ENCODE measurements around the gene PPP2R2C.

PPP2R2C gene

DNA sequence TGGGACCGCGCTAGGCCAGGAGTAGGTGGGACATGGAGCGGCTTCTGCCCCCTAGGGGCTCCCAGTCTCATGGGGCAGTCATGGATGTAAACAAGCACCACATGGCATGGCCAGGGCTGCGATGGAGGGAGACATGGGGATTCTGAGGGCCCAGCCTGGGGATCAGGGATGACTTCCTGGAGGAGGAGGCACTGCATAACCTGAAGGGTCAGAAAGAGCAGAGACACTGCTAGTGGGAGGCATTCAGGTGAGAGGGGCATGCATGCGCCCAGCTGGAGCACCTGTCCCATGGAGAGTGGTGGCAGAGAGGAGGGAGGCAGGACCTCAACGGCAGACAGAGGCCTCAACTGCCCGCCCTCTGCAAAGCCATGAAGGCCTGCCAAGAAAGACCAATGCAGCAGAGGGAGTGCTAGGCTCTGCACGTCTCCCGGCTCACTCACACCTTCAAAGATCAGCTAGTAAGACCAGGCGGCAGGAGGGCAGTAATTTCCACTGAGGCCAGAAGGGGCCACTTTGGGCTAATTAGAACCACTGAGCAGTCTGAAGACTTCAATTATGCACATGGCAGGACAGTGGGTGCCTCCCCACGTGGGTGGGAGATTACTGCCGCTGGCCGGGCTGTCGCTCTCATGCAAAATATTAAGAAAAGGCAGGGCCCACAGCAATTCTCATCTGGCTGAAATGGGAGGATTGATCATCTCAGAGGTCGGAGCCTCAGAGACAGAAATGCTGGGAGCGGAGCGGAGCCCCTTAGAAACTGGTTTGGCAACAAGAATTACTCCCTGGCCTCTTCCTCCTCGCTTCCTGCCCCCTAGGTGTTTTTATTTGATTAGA lies 69.6 kb downstream of the PPP2R2C start:
- H3K4me1 ChIP-seq (ENCODE audit: control extremely low read depth in 1 of 4, control insufficient read depth in 4 of 4, insufficient read depth in 4 of 4, low read length in 3 of 4), result no peaks in the 10 kb centered on the region
- no peak for DNase-seq
- POLR2A ChIA-PET, result no interaction called here
- H3K36me3 ChIP-seq (ENCODE audit: control insufficient read depth in 4 of 4, insufficient read depth in 4 of 4, low read length in 3 of 4), result no peaks in the 10 kb centered on the region
- peaks cover 7 to 91% (median 24%) of the 10 kb centered on the region in 5 experiments for H3K27me3 ChIP-seq (replicated peaks in 2 of 5; ENCODE audit: control insufficient read depth in 4 of 5, insufficient read depth in 5 of 5, low read length in 4 of 5)
- WGBS (ENCODE audit: insufficient coverage), result 34% methylated on average over 12 of the region's 18 CpGs
- no peaks in the 10 kb centered on the region for H3K9me3 ChIP-seq (ENCODE audit: control extremely low read depth in 1 of 5, control insufficient read depth in 4 of 5, insufficient read depth in 2 of 5, low read depth in 1 of 5, low read length in 4 of 5)
- H3K4me3 ChIP-seq (ENCODE audit: control insufficient read depth in 1 of 7, extremely low read depth in 1 of 7, insufficient read depth in 4 of 7, low read depth in 2 of 7, low read length in 6 of 7), result no peak overlapping the region
- CTCF ChIA-PET, result no interaction called here
- H3K27ac ChIP-seq (ENCODE audit: insufficient read depth in 1 of 2, low read depth in 1 of 2, low read length in 2 of 2, poor library complexity in 1 of 2, severe bottlenecking in 2 of 2), result no peak overlapping the region

DNA sequence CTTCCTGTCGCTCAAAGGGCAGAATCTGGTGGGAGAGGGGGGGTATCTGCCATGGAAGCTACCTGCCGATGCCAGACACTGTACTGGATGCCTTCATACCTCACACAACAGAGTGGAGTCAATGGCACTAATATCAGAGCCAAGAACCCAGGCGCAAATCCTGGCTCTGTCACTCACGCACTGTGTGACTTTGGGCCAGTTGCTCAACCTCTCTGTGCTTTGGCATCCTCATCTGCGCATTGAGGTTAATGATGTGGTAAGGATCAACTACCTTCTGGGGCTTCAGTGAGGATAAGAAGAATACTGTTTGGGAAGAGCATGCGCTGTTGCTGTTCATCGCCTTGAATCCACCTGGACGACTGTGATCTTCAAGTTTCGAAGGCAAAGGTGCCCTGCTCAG lies 70.6 kb downstream of the PPP2R2C start:
- no peaks in the 10 kb centered on the region for H3K4me1 ChIP-seq (ENCODE audit: control extremely low read depth in 1 of 4, control insufficient read depth in 4 of 4, insufficient read depth in 4 of 4, low read length in 3 of 4)
- no peak overlapping the region for H3K27ac ChIP-seq (ENCODE audit: insufficient read depth in 1 of 2, low read depth in 1 of 2, low read length in 2 of 2, poor library complexity in 1 of 2, severe bottlenecking in 2 of 2)
- no peak for DNase-seq
- no peaks in the 10 kb centered on the region for H3K36me3 ChIP-seq (ENCODE audit: control insufficient read depth in 4 of 4, insufficient read depth in 4 of 4, low read length in 3 of 4)
- 96% methylated on average over 9 of the region's 9 CpGs for WGBS (ENCODE audit: insufficient coverage)
- no peaks in the 10 kb centered on the region for H3K9me3 ChIP-seq (ENCODE audit: control extremely low read depth in 1 of 5, control insufficient read depth in 4 of 5, insufficient read depth in 2 of 5, low read depth in 1 of 5, low read length in 4 of 5)
- no peak overlapping the region for H3K4me3 ChIP-seq (ENCODE audit: control insufficient read depth in 1 of 7, extremely low read depth in 1 of 7, insufficient read depth in 4 of 7, low read depth in 2 of 7, low read length in 6 of 7)
- POLR2A ChIA-PET, result no interaction called here
- peaks cover 7 to 92% (median 24%) of the 10 kb centered on the region in 5 experiments for H3K27me3 ChIP-seq (replicated peaks in 2 of 5; ENCODE audit: control insufficient read depth in 4 of 5, insufficient read depth in 5 of 5, low read length in 4 of 5)
- CTCF ChIA-PET, result no interaction called here

DNA sequence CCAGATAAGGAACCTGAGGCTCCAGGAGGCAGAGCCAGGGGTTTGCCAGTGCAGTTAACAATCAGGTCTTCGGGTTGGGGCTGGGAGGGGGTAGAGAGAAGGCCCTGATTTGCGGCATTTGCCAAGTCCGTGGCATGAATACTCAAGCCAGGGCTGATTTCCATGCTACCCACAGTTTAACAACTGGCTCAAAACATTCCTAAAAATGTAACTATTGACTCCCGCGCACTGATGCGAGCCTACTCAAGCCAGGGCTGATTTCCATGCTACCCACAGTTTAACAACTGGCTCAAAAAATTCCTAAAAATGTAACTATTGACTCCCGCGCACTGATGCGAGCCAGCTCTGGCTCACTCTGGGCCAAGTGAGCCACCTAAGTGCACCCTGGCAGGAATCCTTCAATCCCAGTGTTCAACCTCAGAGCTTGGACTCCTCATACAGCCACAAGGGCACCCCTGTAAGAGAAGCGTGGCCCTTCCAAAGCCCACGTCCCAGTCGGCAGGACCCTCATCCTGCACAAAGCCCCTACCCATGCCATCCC lies 75.6 kb downstream of the PPP2R2C start:
- H3K4me1 ChIP-seq (ENCODE audit: control extremely low read depth in 1 of 4, control insufficient read depth in 4 of 4, insufficient read depth in 4 of 4, low read length in 3 of 4), result no peaks in the 10 kb centered on the region
- no peak overlapping the region for H3K4me3 ChIP-seq (ENCODE audit: control insufficient read depth in 1 of 7, extremely low read depth in 1 of 7, insufficient read depth in 4 of 7, low read depth in 2 of 7, low read length in 6 of 7)
- no peaks in the 10 kb centered on the region for H3K36me3 ChIP-seq (ENCODE audit: control insufficient read depth in 4 of 4, insufficient read depth in 4 of 4, low read length in 3 of 4)
- POLR2A ChIA-PET, result no interaction called here
- 92% methylated on average over 12 of the region's 12 CpGs for WGBS (ENCODE audit: insufficient coverage)
- peaks cover 2 to 54% (median 8%) of the 10 kb centered on the region in 5 experiments for H3K27me3 ChIP-seq (replicated peaks in 2 of 5; ENCODE audit: control insufficient read depth in 4 of 5, insufficient read depth in 5 of 5, low read length in 4 of 5)
- DNase-seq, result no peak
- no peaks in the 10 kb centered on the region for H3K9me3 ChIP-seq (ENCODE audit: control extremely low read depth in 1 of 5, control insufficient read depth in 4 of 5, insufficient read depth in 2 of 5, low read depth in 1 of 5, low read length in 4 of 5)
- CTCF ChIA-PET, result no interaction called here
- H3K27ac ChIP-seq (ENCODE audit: insufficient read depth in 1 of 2, low read depth in 1 of 2, low read length in 2 of 2, poor library complexity in 1 of 2, severe bottlenecking in 2 of 2), result no peak overlapping the region

DNA sequence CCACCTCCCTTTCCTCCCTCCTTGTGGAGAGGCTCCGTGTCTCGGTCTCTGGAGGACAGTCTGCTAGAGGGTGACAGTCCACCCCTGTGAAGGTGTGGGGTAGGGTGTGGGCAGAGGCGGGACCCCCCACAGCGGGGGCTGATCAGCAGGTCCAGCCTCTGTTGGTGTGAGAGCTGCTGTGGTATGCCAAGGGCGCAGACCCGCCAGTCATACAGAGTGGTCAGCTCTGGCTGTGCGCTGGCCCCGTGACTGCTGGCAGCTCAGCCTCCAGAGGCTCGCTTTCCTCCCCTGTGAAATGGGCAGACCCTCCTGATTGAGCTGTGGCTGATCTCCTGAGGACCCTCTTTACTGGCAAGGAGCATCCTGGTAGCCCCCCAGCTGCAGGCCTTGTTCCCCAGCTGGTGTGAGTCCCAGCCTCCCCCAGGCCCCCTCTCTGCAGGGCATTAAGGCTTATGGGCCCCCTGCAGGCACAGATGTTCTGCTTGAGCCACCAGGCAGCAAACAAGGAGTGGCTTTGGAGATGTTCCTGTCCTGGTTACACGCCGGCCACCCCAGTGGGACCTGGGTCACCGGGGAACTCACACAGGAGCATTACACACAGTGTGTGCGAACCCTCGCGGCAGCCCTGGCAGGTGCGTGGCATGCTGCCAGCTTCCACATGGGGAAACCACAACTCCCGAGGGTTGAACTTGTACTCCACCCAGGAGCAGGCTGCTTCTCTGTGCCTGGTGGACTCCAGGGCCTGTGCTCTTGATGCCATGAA lies 76.8 kb downstream of the PPP2R2C start:
- POLR2A ChIA-PET, result no interaction called here
- CTCF ChIA-PET, result no interaction called here
- Histone ChIP-seq H3K27ac (ENCODE audit: insufficient read depth in 1 of 2, low read depth in 1 of 2, low read length in 2 of 2, poor library complexity in 1 of 2, severe bottlenecking in 2 of 2) (no peak overlapping the region), H3K9me3 (ENCODE audit: control extremely low read depth in 1 of 5, control insufficient read depth in 4 of 5, insufficient read depth in 2 of 5, low read depth in 1 of 5, low read length in 4 of 5) (no peaks in the 10 kb centered on the region), H3K27me3 (replicated peaks in 2 of 5; ENCODE audit: control insufficient read depth in 4 of 5, insufficient read depth in 5 of 5, low read length in 4 of 5) (peaks cover 2 to 53% (median 5%) of the 10 kb centered on the region in 5 experiments), H3K36me3 (ENCODE audit: control insufficient read depth in 4 of 4, insufficient read depth in 4 of 4, low read length in 3 of 4) (no peaks in the 10 kb centered on the region), H3K4me3 (ENCODE audit: control insufficient read depth in 1 of 7, extremely low read depth in 1 of 7, insufficient read depth in 4 of 7, low read depth in 2 of 7, low read length in 6 of 7) (no peak overlapping the region), H3K4me1 (ENCODE audit: control extremely low read depth in 1 of 4, control insufficient read depth in 4 of 4, insufficient read depth in 4 of 4, low read length in 3 of 4) (no peaks in the 10 kb centered on the region)
- peak; percentile 9 to 23 (median 11) for DNase-seq
- 25% methylated on average over 9 of the region's 17 CpGs for WGBS (ENCODE audit: insufficient coverage)

DNA sequence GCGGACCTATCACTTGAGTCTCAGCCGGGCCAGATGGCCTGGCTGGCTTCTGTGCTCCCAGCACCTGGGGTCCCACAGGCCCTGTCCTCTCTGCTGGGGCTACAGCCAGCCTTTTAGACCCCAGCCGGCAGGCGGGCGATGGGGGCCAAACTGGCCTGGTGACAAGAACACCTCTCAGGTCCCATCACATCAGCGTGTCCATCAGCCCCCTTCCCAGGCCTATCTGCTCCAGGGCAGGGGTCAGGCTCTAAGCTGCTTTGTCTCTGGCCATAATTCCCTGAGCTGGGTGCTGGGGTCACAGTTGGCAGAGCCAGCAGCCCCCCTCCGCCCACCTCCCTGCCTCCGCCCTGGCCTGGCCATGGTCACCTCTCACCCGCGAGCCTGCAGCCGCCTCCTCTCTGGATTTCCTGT lies 77.7 kb downstream of the PPP2R2C start:
- peaks cover 2 to 57% (median 8%) of the 10 kb centered on the region in 5 experiments for H3K27me3 ChIP-seq (replicated peaks in 2 of 5; ENCODE audit: control insufficient read depth in 4 of 5, insufficient read depth in 5 of 5, low read length in 4 of 5)
- no peak overlapping the region for H3K27ac ChIP-seq (ENCODE audit: insufficient read depth in 1 of 2, low read depth in 1 of 2, low read length in 2 of 2, poor library complexity in 1 of 2, severe bottlenecking in 2 of 2)
- POLR2A ChIA-PET, result no interaction called here
- H3K9me3 ChIP-seq (ENCODE audit: control extremely low read depth in 1 of 5, control insufficient read depth in 4 of 5, insufficient read depth in 2 of 5, low read depth in 1 of 5, low read length in 4 of 5), result no peaks in the 10 kb centered on the region
- no peak for DNase-seq
- 96% methylated on average over 10 of the region's 11 CpGs for WGBS (ENCODE audit: insufficient coverage)
- no peaks in the 10 kb centered on the region for H3K4me1 ChIP-seq (ENCODE audit: control extremely low read depth in 1 of 4, control insufficient read depth in 4 of 4, insufficient read depth in 4 of 4, low read length in 3 of 4)
- H3K4me3 ChIP-seq (ENCODE audit: control insufficient read depth in 1 of 7, extremely low read depth in 1 of 7, insufficient read depth in 4 of 7, low read depth in 2 of 7, low read length in 6 of 7), result no peak overlapping the region
- H3K36me3 ChIP-seq (ENCODE audit: control insufficient read depth in 4 of 4, insufficient read depth in 4 of 4, low read length in 3 of 4), result no peaks in the 10 kb centered on the region
- CTCF ChIA-PET, result no interaction called here

DNA sequence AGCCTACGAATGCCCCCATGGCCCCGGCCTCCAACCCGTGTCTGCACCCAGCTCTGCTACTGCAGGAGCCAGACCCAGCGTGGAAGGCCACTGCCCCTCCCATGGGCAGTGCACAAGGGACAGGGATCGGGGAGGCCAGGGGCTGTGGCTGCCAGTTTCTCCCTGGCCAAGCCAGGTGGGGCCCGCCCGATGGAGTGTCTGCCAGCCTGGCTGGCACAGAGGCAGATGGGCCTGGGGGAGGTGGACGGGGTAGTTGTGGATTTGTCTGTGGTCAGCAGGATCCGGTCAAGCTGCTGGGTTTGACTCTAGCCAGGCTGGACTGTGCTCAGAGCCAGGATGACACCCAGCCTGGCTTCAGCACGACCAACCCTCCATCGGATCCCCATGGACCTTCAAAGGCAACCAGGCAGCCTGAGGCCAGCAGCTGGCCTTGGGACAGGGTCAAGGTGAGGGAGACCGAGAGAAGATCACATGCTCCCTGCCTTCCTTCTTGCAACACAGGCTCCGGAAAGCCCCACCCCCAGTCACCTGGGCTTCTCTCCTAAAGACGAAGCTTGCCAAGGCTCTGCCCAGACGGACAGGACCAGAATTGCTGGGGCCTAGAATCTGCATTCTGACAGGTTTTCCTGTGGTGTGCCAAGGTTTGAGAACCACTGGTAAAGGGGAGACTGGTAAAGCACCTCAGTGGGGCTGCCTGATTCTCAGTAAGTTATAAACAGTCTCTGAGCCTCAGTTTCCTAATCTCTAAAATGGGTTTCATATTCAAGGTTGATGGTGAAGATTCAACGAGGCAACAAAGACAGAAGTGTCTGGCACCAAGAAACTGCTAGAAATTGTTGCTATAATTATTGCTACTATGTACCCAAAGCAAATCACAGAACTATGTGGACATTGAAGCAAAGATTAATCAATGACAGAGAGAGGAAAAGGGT lies 78.6 kb downstream of the PPP2R2C start:
- DNase-seq, result no peak
- ChIA-PET POLR2A (no interaction called here), CTCF (no interaction called here)
- peaks cover 2 to 57% (median 13%) of the 10 kb centered on the region in 5 experiments for H3K27me3 ChIP-seq (replicated peaks in 2 of 5; ENCODE audit: control insufficient read depth in 4 of 5, insufficient read depth in 5 of 5, low read length in 4 of 5)
- H3K4me1 ChIP-seq (ENCODE audit: control extremely low read depth in 1 of 4, control insufficient read depth in 4 of 4, insufficient read depth in 4 of 4, low read length in 3 of 4), result no peaks in the 10 kb centered on the region
- WGBS (ENCODE audit: insufficient coverage), result 90% methylated on average over 12 of the region's 16 CpGs
- H3K36me3 ChIP-seq (ENCODE audit: control insufficient read depth in 4 of 4, insufficient read depth in 4 of 4, low read length in 3 of 4), result no peaks in the 10 kb centered on the region
- no peaks in the 10 kb centered on the region for H3K9me3 ChIP-seq (ENCODE audit: control extremely low read depth in 1 of 5, control insufficient read depth in 4 of 5, insufficient read depth in 2 of 5, low read depth in 1 of 5, low read length in 4 of 5)
- no peak overlapping the region for H3K27ac ChIP-seq (ENCODE audit: insufficient read depth in 1 of 2, low read depth in 1 of 2, low read length in 2 of 2, poor library complexity in 1 of 2, severe bottlenecking in 2 of 2)
- H3K4me3 ChIP-seq (ENCODE audit: control insufficient read depth in 1 of 7, extremely low read depth in 1 of 7, insufficient read depth in 4 of 7, low read depth in 2 of 7, low read length in 6 of 7), result no peak overlapping the region
